ENCODE results near the gene VCL.

VCL gene

GRCh38 chr10:73991884-73992245 is 6.1 kb upstream of the VCL start:
- Histone ChIP-seq H3K27me3 (ENCODE audit: insufficient read depth, poor library complexity, severe bottlenecking) (no peaks in the 10 kb centered on the region), H3K27ac (replicated peaks) (peak overlapping the region; percentile 83), H3K4me3 (replicated peaks; ENCODE audit: insufficient read depth, low read length) (no peak overlapping the region)
- no peak for TF ChIP-seq CTCF (IDR thresholded peaks at IDR 0.05; ENCODE audit: insufficient read depth, low read length)
- TF ChIP-seq SPI1 (IDR thresholded peaks at IDR 0.05; ENCODE audit: borderline replicate concordance, low read depth), result peak; percentile 52; the same call in 1 of the 2 replicates
- no peak for TF ChIP-seq GABPA (IDR thresholded peaks at IDR 0.05; ENCODE audit: low read depth)
- TF ChIP-seq POLR2AphosphoS5 (IDR thresholded peaks at IDR 0.05; ENCODE audit: low read depth), result peak; percentile 66
- TF ChIP-seq REST (IDR thresholded peaks at IDR 0.05; ENCODE audit: insufficient replicate concordance, low read depth), result peak; percentile 69
- peak; percentile 77 to 93 for DNase-seq (ENCODE audit: low read depth in 1 of 2, low spot score in 1 of 2)

GRCh38 chr10:73992899-73993788 is 4.8 kb upstream of the VCL start:
- no peak overlapping the region for H3K4me3 ChIP-seq (replicated peaks; ENCODE audit: insufficient read depth, low read length)
- DNase-seq (ENCODE audit: low read depth in 1 of 2, low spot score in 1 of 2), result peak in 1 of 2 experiments; percentile 48
- H3K27ac ChIP-seq (replicated peaks), result peak overlapping the region; percentile 83
- no peak for TF ChIP-seq POLR2AphosphoS5 (IDR thresholded peaks at IDR 0.05; ENCODE audit: low read depth)
- no peak for TF ChIP-seq REST (IDR thresholded peaks at IDR 0.05; ENCODE audit: insufficient replicate concordance, low read depth)
- no peak for TF ChIP-seq GABPA (IDR thresholded peaks at IDR 0.05; ENCODE audit: low read depth)
- no peak for TF ChIP-seq SPI1 (IDR thresholded peaks at IDR 0.05; ENCODE audit: borderline replicate concordance, low read depth)
- TF ChIP-seq CTCF (IDR thresholded peaks at IDR 0.05; ENCODE audit: insufficient read depth, low read length), result no peak
- no peaks in the 10 kb centered on the region for H3K27me3 ChIP-seq (ENCODE audit: insufficient read depth, poor library complexity, severe bottlenecking)

GRCh38 chr10:73995035-73995358 is 2.9 kb upstream of the VCL start:
- no peak overlapping the region for H3K4me3 ChIP-seq (replicated peaks; ENCODE audit: insufficient read depth, low read length)
- no peak for TF ChIP-seq POLR2AphosphoS5 (IDR thresholded peaks at IDR 0.05; ENCODE audit: low read depth)
- no peak for TF ChIP-seq CTCF (IDR thresholded peaks at IDR 0.05; ENCODE audit: insufficient read depth, low read length)
- no peak for TF ChIP-seq SPI1 (IDR thresholded peaks at IDR 0.05; ENCODE audit: borderline replicate concordance, low read depth)
- no peak for TF ChIP-seq GABPA (IDR thresholded peaks at IDR 0.05; ENCODE audit: low read depth)
- no peak for TF ChIP-seq REST (IDR thresholded peaks at IDR 0.05; ENCODE audit: insufficient replicate concordance, low read depth)
- no peak for DNase-seq (ENCODE audit: low read depth in 1 of 2, low spot score in 1 of 2)
- no peak overlapping the region for H3K27ac ChIP-seq (replicated peaks)
- no peaks in the 10 kb centered on the region for H3K27me3 ChIP-seq (ENCODE audit: insufficient read depth, poor library complexity, severe bottlenecking)

Measured in HL-60 (cell line).